ENCODE results near the gene B4GALNT2.
"Not testable (repeated sequence)": the region's sequence is repeated elsewhere in the genome, so short reads cannot be mapped to it uniquely, and the experiment has no call there.

B4GALNT2 gene

GRCh38 chr17:49184522-49184921 is 52.0 kb downstream of the B4GALNT2 start:
- not testable (repeated sequence) for H3K4me1 ChIP-seq (ENCODE audit: insufficient read depth, low read length); H3K9me3 ChIP-seq (ENCODE audit: low read length); H3K4me3 ChIP-seq (ENCODE audit: low read depth in 1 of 2, low read length in 2 of 2); H3K27me3 ChIP-seq (ENCODE audit: control insufficient read depth in 1 of 2, insufficient read depth in 2 of 2, low read length in 2 of 2); H3K27ac ChIP-seq (ENCODE audit: low read depth, low read length); H3K36me3 ChIP-seq (ENCODE audit: insufficient read depth, low read length); H3K9ac ChIP-seq (ENCODE audit: low read length)

- not testable (repeated sequence) for H3K4me3 ChIP-seq (ENCODE audit: low read depth in 1 of 2, low read length in 2 of 2); H3K4me1 ChIP-seq (ENCODE audit: insufficient read depth, low read length); H3K9me3 ChIP-seq (ENCODE audit: low read length); H3K9ac ChIP-seq (ENCODE audit: low read length); H3K36me3 ChIP-seq (ENCODE audit: insufficient read depth, low read length); H3K27me3 ChIP-seq (ENCODE audit: control insufficient read depth in 1 of 2, insufficient read depth in 2 of 2, low read length in 2 of 2); H3K27ac ChIP-seq (ENCODE audit: low read depth, low read length)
These were observed 52.8 kb downstream of the B4GALNT2 start for GRCh38 chr17:49185381-49185780.

- H3K27ac ChIP-seq (ENCODE audit: low read depth, low read length), result no peak overlapping the region
- no peak overlapping the region for H3K9ac ChIP-seq (ENCODE audit: low read length)
- no peaks in the 10 kb centered on the region for H3K9me3 ChIP-seq (ENCODE audit: low read length)
- no peaks in the 10 kb centered on the region for H3K36me3 ChIP-seq (ENCODE audit: insufficient read depth, low read length)
- no peaks in the 10 kb centered on the region for H3K4me1 ChIP-seq (ENCODE audit: insufficient read depth, low read length)
- H3K27me3 ChIP-seq (ENCODE audit: control insufficient read depth in 1 of 2, insufficient read depth in 2 of 2, low read length in 2 of 2), result no peaks in the 10 kb centered on the region
- H3K4me3 ChIP-seq (ENCODE audit: low read depth in 1 of 2, low read length in 2 of 2), result no peak overlapping the region
These were observed 54.7 kb downstream of the B4GALNT2 start for GRCh38 chr17:49187301-49187700.

- no peaks in the 10 kb centered on the region for H3K9me3 ChIP-seq (ENCODE audit: low read length)
- H3K27ac ChIP-seq (ENCODE audit: low read depth, low read length), result no peak overlapping the region
- no peaks in the 10 kb centered on the region for H3K36me3 ChIP-seq (ENCODE audit: insufficient read depth, low read length)
- H3K27me3 ChIP-seq (ENCODE audit: control insufficient read depth in 1 of 2, insufficient read depth in 2 of 2, low read length in 2 of 2), result no peaks in the 10 kb centered on the region
- H3K9ac ChIP-seq (ENCODE audit: low read length), result no peak overlapping the region
- H3K4me1 ChIP-seq (ENCODE audit: insufficient read depth, low read length), result no peaks in the 10 kb centered on the region
- H3K4me3 ChIP-seq (ENCODE audit: low read depth in 1 of 2, low read length in 2 of 2), result no peak overlapping the region
These were observed 58.4 kb downstream of the B4GALNT2 start for GRCh38 chr17:49190932-49191331.

- H3K9me3 ChIP-seq (ENCODE audit: low read length), result no peaks in the 10 kb centered on the region
- no peaks in the 10 kb centered on the region for H3K27me3 ChIP-seq (ENCODE audit: control insufficient read depth in 1 of 2, insufficient read depth in 2 of 2, low read length in 2 of 2)
- no peaks in the 10 kb centered on the region for H3K36me3 ChIP-seq (ENCODE audit: insufficient read depth, low read length)
- H3K9ac ChIP-seq (ENCODE audit: low read length), result peak overlapping the region; percentile 97
- peak overlapping the region; percentile 98 for H3K4me3 ChIP-seq (ENCODE audit: low read depth in 1 of 2, low read length in 2 of 2)
- H3K4me1 ChIP-seq (ENCODE audit: insufficient read depth, low read length), result no peaks in the 10 kb centered on the region
- peak overlapping the region; percentile 99 for H3K27ac ChIP-seq (ENCODE audit: low read depth, low read length)
These were observed 58.9 kb downstream of the B4GALNT2 start for GRCh38 chr17:49191409-49191916.

GRCh38 chr17:49191917-49192741 is 59.6 kb downstream of the B4GALNT2 start:
- H3K9ac ChIP-seq (ENCODE audit: low read length), result peak overlapping the region; percentile 97
- H3K9me3 ChIP-seq (ENCODE audit: low read length), result no peaks in the 10 kb centered on the region

GRCh38 chr17:49193513-49194296 is 61.1 kb downstream of the B4GALNT2 start:
- Histone ChIP-seq H3K4me3 (ENCODE audit: low read depth in 1 of 2, low read length in 2 of 2) (peak overlapping the region; percentile 98), H3K36me3 (ENCODE audit: insufficient read depth, low read length) (no peaks in the 10 kb centered on the region), H3K27me3 (ENCODE audit: control insufficient read depth in 1 of 2, insufficient read depth in 2 of 2, low read length in 2 of 2) (no peaks in the 10 kb centered on the region), H3K27ac (ENCODE audit: low read depth, low read length) (peak overlapping the region; percentile 41), H3K4me1 (ENCODE audit: insufficient read depth, low read length) (no peaks in the 10 kb centered on the region), H3K9ac (ENCODE audit: low read length) (peak overlapping the region; percentile 49), H3K9me3 (ENCODE audit: low read length) (no peaks in the 10 kb centered on the region)

More at GRCh38 chr17:49191917-49192741, 59.6 kb downstream of the B4GALNT2 start:
- no peaks in the 10 kb centered on the region for H3K27me3 ChIP-seq (ENCODE audit: control insufficient read depth in 1 of 2, insufficient read depth in 2 of 2, low read length in 2 of 2)
- peak overlapping the region; percentile 99 for H3K27ac ChIP-seq (ENCODE audit: low read depth, low read length)
- no peaks in the 10 kb centered on the region for H3K4me1 ChIP-seq (ENCODE audit: insufficient read depth, low read length)
- H3K4me3 ChIP-seq (ENCODE audit: low read depth in 1 of 2, low read length in 2 of 2), result peak overlapping the region; percentile 98
- no peaks in the 10 kb centered on the region for H3K36me3 ChIP-seq (ENCODE audit: insufficient read depth, low read length)

GRCh38 chr17:49194297-49194607 is 61.7 kb downstream of the B4GALNT2 start:
- H3K27me3 ChIP-seq (ENCODE audit: control insufficient read depth in 1 of 2, insufficient read depth in 2 of 2, low read length in 2 of 2), result no peaks in the 10 kb centered on the region
- no peak overlapping the region for H3K27ac ChIP-seq (ENCODE audit: low read depth, low read length)
- no peaks in the 10 kb centered on the region for H3K36me3 ChIP-seq (ENCODE audit: insufficient read depth, low read length)
- H3K9me3 ChIP-seq (ENCODE audit: low read length), result no peaks in the 10 kb centered on the region
- H3K4me1 ChIP-seq (ENCODE audit: insufficient read depth, low read length), result no peaks in the 10 kb centered on the region
- H3K4me3 ChIP-seq (ENCODE audit: low read depth in 1 of 2, low read length in 2 of 2), result no peak overlapping the region
- H3K9ac ChIP-seq (ENCODE audit: low read length), result no peak overlapping the region

GRCh38 chr17:49195751-49196150 is 63.2 kb downstream of the B4GALNT2 start:
- Histone ChIP-seq H3K27me3 (ENCODE audit: control insufficient read depth in 1 of 2, insufficient read depth in 2 of 2, low read length in 2 of 2) (no peaks in the 10 kb centered on the region), H3K4me1 (ENCODE audit: insufficient read depth, low read length) (no peaks in the 10 kb centered on the region), H3K27ac (ENCODE audit: low read depth, low read length) (no peak overlapping the region), H3K9ac (ENCODE audit: low read length) (no peak overlapping the region), H3K9me3 (ENCODE audit: low read length) (no peaks in the 10 kb centered on the region), H3K4me3 (ENCODE audit: low read depth in 1 of 2, low read length in 2 of 2) (no peak overlapping the region), H3K36me3 (ENCODE audit: insufficient read depth, low read length) (no peaks in the 10 kb centered on the region)

GRCh38 chr17:49196520-49196919 is 64.0 kb downstream of the B4GALNT2 start:
- H3K4me3 ChIP-seq (ENCODE audit: low read depth in 1 of 2, low read length in 2 of 2), result no peak overlapping the region
- H3K4me1 ChIP-seq (ENCODE audit: insufficient read depth, low read length), result no peaks in the 10 kb centered on the region
- H3K27me3 ChIP-seq (ENCODE audit: control insufficient read depth in 1 of 2, insufficient read depth in 2 of 2, low read length in 2 of 2), result no peaks in the 10 kb centered on the region
- H3K9ac ChIP-seq (ENCODE audit: low read length), result no peak overlapping the region
- no peaks in the 10 kb centered on the region for H3K36me3 ChIP-seq (ENCODE audit: insufficient read depth, low read length)
- H3K27ac ChIP-seq (ENCODE audit: low read depth, low read length), result no peak overlapping the region
- no peaks in the 10 kb centered on the region for H3K9me3 ChIP-seq (ENCODE audit: low read length)

- no peaks in the 10 kb centered on the region for H3K4me1 ChIP-seq (ENCODE audit: insufficient read depth, low read length)
- H3K9ac ChIP-seq (ENCODE audit: low read length), result no peak overlapping the region
- H3K4me3 ChIP-seq (ENCODE audit: low read depth in 1 of 2, low read length in 2 of 2), result no peak overlapping the region
- no peaks in the 10 kb centered on the region for H3K9me3 ChIP-seq (ENCODE audit: low read length)
- H3K36me3 ChIP-seq (ENCODE audit: insufficient read depth, low read length), result no peaks in the 10 kb centered on the region
- H3K27ac ChIP-seq (ENCODE audit: low read depth, low read length), result no peak overlapping the region
- H3K27me3 ChIP-seq (ENCODE audit: control insufficient read depth in 1 of 2, insufficient read depth in 2 of 2, low read length in 2 of 2), result no peaks in the 10 kb centered on the region
These were observed 64.9 kb downstream of the B4GALNT2 start for GRCh38 chr17:49197346-49197998.
